ENCODE results near the gene S100A7A. TPM values are rescaled to one million over a fixed set of nuclear protein-coding genes. Genes with fewer than 3 reads are reported as not detected.

Gene S100A7A
- total and polyA plus RNA-seq, 4 donors, result not detected

GRCh38 chr1:153375511-153375910, 40.8 kb upstream of the S100A7A start, which contains the start of gene S100A12:
S100A12 (minus strand) TSS chr1:153375621; CDS start chr1:153374592, 1,029 bp downstream.
- TF ChIP-seq CTCF (IDR thresholded peaks at IDR 0.05; ENCODE audit: control extremely low read depth, extremely low read depth), result no peak
- Histone ChIP-seq H3K4me1 (ENCODE audit: control insufficient read depth in 5 of 5, insufficient read depth in 5 of 5, low read length in 5 of 5) (peaks cover 0 to 2% (median 0%) of the 10 kb centered on the region in 5 donors), H3K9me3 (ENCODE audit: control insufficient read depth in 4 of 4, insufficient read depth in 3 of 4, low read length in 3 of 4) (peaks cover 0 to under 1% (median 0%) of the 10 kb centered on the region in 4 donors), H3K27me3 (ENCODE audit: control insufficient read depth in 3 of 3, insufficient read depth in 3 of 3, low read length in 2 of 3) (no peaks in the 10 kb centered on the region), H3K36me3 (ENCODE audit: control insufficient read depth in 4 of 4, insufficient read depth in 4 of 4, low read length in 4 of 4) (no peaks in the 10 kb centered on the region), H3K9ac (ENCODE audit: insufficient read depth in 1 of 2, low read length in 2 of 2) (no peak within 1 kb of the TSS), H3K27ac (ENCODE audit: low read depth in 1 of 2, low read length in 1 of 2) (no peak within 1 kb of the TSS), H3K4me3 (no peak within 1 kb of the TSS)
- DNase-seq (no peak), ATAC-seq (ENCODE audit: insufficient read depth, low FRiP score) (peak; percentile 72)
- 39 to 46% methylated on average over 1 of the region's 1 CpG for WGBS, 2 donors

DNA sequence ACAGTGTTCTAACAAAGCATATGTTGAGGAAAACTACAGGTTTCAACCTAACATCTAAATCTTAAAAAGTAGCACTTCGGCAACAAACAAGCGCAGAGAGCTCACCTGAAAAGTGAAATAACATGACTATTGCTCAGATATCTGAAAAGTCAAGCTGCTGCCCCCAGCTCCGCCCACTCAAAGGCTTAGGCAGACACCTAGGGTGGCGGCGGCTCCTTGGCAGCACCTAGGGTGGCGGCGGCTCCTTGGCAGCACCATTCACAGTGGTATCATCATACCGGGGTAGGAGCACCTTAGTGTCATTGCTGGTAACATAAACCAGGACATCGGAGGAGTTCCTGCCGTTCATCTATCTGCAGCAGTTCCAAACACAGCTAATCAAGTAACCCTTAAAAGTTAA, 36.7 kb upstream of the S100A7A start:
- peaks cover 0 to 2% (median 0%) of the 10 kb centered on the region in 5 donors for H3K4me1 ChIP-seq (ENCODE audit: control insufficient read depth in 5 of 5, insufficient read depth in 5 of 5, low read length in 5 of 5)
- TF ChIP-seq CTCF (IDR thresholded peaks at IDR 0.05; ENCODE audit: control extremely low read depth, extremely low read depth), result no peak
- H3K36me3 ChIP-seq (ENCODE audit: control insufficient read depth in 4 of 4, insufficient read depth in 4 of 4, low read length in 4 of 4), result no peaks in the 10 kb centered on the region
- ATAC-seq (ENCODE audit: insufficient read depth, low FRiP score), result no peak
- peaks cover 0 to 7% (median 2%) of the 10 kb centered on the region in 4 donors for H3K9me3 ChIP-seq (ENCODE audit: control insufficient read depth in 4 of 4, insufficient read depth in 3 of 4, low read length in 3 of 4)
- H3K27ac ChIP-seq (ENCODE audit: low read depth in 1 of 2, low read length in 1 of 2), result no peak overlapping the region
- H3K9ac ChIP-seq (ENCODE audit: insufficient read depth in 1 of 2, low read length in 2 of 2), result no peak overlapping the region
- no peak overlapping the region for H3K4me3 ChIP-seq
- no peak for DNase-seq
- 90 to 93% methylated on average over 10 of the region's 10 CpGs for WGBS, 2 donors
- H3K27me3 ChIP-seq (ENCODE audit: control insufficient read depth in 3 of 3, insufficient read depth in 3 of 3, low read length in 2 of 3), result no peaks in the 10 kb centered on the region

DNA sequence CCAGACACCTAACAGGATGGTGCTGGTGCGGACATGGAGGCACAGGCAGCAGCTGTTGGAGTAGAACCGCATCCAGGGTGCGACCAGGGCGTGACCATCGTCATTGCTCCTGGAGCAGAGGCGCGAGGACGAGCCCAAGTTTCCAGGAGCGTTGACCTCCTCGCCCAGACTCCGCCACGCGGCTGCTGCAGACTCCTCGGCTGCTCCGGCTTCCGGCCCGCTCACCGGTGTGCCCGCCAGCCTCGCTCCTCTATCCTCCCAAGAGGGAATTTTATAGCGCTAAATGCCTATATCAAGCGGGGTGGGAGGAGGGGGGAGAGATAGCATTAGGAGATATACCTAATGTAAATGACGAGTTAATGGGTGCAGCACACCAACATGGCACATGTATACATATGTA, 35.6 kb upstream of the S100A7A start:
- no peaks in the 10 kb centered on the region for H3K36me3 ChIP-seq (ENCODE audit: control insufficient read depth in 4 of 4, insufficient read depth in 4 of 4, low read length in 4 of 4)
- TF ChIP-seq CTCF (IDR thresholded peaks at IDR 0.05; ENCODE audit: control extremely low read depth, extremely low read depth), result no peak
- 94 to 97% methylated on average over 23 of the region's 23 CpGs for WGBS, 2 donors
- H3K27ac ChIP-seq (ENCODE audit: low read depth in 1 of 2, low read length in 1 of 2), result no peak overlapping the region
- H3K9me3 ChIP-seq (ENCODE audit: control insufficient read depth in 4 of 4, insufficient read depth in 3 of 4, low read length in 3 of 4), result peaks cover 0 to 7% (median 2%) of the 10 kb centered on the region in 4 donors
- no peak overlapping the region for H3K4me3 ChIP-seq
- ATAC-seq (ENCODE audit: insufficient read depth, low FRiP score) (no peak), DNase-seq (no peak)
- H3K4me1 ChIP-seq (ENCODE audit: control insufficient read depth in 5 of 5, insufficient read depth in 5 of 5, low read length in 5 of 5), result peaks cover 0 to 2% (median 0%) of the 10 kb centered on the region in 5 donors
- no peaks in the 10 kb centered on the region for H3K27me3 ChIP-seq (ENCODE audit: control insufficient read depth in 3 of 3, insufficient read depth in 3 of 3, low read length in 2 of 3)
- H3K9ac ChIP-seq (ENCODE audit: insufficient read depth in 1 of 2, low read length in 2 of 2), result no peak overlapping the region

Measured in lung (tissue), 12 donors.